Right hindlimb (tissue), 1 donor: ENCODE results near the gene SHISAL2B.
"Not testable (repeated sequence)": the region's sequence is repeated elsewhere in the genome, so short reads cannot be mapped to it uniquely, and the experiment has no call there.

ENCODE experiments used
- DNase-seq: peaks from one replicate; pipeline ENCODE4 v3.0.0-alpha.2; 2018

Gene SHISAL2B

DNA sequence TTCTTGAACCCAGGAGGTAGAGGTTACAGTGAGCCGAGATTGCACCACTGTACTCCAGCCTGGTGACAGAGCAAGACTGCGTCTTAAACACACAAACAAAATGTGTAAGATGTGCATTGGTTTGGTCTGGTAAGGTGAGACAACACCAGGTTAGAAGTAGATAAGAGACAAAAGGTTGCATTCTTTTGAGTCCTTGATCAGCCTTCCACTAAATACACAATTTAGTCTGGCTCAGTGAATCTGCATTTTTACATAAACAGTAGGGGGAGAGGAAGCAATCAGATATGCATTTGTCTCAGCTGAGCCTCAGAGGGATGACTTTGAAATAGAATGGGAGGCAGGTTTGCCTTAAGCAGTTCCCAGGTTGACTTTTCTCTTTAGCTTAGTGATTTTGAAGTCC is 15.8 kb downstream of the SHISAL2B start:
- not testable (repeated sequence) for DNase-seq

GRCh38 chr5:64707191-64707590 is 16.9 kb downstream of the SHISAL2B start:
- DNase-seq = no peak

GRCh38 chr5:64714495-64714894 is 24.2 kb downstream of the SHISAL2B start:
- DNase-seq = not testable (repeated sequence)

DNA sequence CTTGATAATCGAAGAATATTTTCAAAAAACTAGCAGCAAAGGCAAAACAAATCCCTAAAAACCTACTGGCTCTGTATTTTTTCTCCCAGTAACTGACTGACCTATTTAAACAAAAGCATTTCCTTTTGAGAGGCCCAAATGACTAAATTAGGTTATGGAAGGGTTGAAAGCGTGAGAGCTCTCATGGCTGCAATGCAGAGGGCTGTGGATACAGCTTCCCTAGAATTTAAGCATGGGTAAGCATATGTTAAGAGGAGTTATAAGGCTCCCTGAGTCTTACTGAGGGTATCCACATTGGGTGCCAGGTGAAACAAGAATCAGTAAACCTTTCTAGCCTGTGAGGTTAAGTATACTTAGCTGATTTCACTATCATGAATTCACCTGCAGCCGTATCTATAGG is 32.3 kb downstream of the SHISAL2B start:
- DNase-seq = no peak

DNA sequence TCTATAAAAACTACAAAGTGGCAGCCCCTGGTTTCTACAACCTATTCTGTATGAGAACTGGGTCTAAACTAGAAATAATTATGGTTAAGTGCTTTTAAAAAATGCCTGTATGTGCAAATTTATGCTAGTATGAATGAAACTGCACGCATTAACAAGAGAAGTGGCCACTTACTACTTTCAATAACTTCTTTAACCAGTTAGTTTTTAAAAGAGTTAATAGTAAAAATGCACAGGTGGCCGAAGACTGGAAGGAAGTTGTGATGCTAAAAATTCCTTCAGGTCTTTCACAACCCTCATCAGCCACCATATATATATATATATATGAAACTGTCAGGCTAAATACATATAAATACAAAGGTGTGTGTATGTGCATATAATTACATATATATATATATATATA is 36.8 kb downstream of the SHISAL2B start:
- DNase-seq = no peak

GRCh38 chr5:64742411-64742810 is 52.1 kb downstream of the SHISAL2B start:
- DNase-seq = no peak

- DNase-seq = no peak
These were observed 52.5 kb downstream of the SHISAL2B start for GRCh38 chr5:64742821-64743220.

DNA sequence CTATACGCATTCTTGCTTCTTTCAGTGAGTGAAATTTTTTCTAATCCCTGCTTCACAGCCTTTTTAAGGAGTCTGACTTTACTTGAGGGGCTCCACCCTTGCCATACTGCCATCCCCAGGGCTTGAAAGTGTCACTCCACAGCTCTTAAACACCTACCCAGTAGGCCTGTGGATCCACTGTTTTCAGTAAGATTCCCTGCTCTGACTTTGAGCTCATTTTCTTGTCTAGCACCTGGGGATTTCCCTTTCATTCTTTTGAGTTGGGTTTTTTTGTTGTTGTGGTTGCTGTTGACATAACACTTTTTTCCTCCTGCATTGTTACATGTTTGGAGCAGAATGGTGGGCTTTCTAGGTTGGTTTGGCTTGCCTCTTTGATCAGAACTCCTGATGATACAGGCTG is 54.6 kb downstream of the SHISAL2B start:
- DNase-seq = no peak

DNA sequence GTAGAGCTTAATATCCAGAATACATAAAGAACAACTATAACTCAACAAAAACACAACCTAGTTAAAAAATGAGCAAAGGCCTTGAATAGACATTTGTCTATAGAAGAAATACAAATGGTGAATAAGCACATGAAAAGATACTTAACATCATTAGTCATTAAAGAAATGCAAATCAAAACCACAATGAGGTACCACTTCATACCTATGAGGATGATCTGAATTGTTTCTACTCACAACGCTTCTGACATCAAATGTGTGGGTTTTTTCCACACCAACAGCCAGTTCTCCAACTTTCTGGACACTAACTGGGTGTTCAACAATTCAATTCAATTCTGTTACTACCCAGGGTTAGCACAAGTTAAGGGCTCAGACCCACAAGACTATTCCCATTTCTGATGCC is 56.1 kb downstream of the SHISAL2B start:
- DNase-seq = no peak

- no peak for DNase-seq
These were observed 59.1 kb downstream of the SHISAL2B start for GRCh38 chr5:64749385-64749784.

GRCh38 chr5:64754066-64754465 is 63.8 kb downstream of the SHISAL2B start:
- DNase-seq = no peak

DNA sequence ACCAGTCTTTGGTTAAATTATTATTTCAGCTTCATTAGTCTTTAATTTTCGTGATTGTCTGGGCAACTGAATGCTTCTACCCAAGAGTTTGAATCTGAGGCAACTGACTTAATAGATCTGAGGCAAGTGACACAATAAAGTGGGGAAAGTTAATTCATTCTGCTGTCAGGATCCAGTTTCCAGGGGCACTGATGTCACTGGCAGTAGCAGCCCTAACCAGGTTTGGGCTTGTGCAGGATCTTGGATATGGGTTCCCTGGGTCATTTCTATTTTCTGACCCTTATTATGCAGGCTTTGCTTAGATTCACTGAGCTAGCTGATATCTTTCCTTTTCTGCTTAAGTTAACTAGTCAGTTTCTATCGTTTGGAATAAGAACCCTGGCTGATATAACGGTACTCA is 68.6 kb downstream of the SHISAL2B start:
- no peak for DNase-seq

DNA sequence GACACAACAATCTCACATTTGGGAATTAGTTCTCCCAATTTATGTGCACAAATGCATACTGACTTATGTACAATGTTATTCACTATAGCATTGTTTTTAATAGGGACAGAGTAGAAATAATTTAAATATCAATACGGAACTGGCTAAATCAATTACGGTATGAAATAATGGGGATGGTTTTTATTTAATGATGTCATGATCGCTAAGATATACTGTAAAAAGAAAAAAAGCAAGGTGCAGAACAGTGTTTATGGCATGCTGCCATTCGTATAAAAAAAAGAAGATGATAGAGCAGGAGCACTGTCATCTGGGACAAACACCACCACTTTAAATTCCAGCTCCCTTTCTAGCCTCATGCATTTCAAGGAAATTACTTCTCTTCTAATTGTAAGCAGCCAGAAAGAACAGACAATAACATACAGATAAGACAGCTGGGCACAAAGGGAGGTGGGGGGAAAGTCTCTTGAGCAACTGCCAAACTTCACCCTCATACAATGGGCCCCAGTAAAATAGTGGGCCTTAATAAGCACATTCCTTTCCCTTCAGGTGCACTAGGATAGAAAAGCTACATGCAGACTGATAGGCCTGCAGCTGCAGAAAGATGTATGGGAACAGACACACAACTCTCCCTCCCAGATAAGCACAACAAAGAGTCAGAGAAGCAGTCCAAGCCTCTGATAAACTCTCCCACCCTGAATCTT is 69.8 kb downstream of the SHISAL2B start:
- no peak for DNase-seq

DNA sequence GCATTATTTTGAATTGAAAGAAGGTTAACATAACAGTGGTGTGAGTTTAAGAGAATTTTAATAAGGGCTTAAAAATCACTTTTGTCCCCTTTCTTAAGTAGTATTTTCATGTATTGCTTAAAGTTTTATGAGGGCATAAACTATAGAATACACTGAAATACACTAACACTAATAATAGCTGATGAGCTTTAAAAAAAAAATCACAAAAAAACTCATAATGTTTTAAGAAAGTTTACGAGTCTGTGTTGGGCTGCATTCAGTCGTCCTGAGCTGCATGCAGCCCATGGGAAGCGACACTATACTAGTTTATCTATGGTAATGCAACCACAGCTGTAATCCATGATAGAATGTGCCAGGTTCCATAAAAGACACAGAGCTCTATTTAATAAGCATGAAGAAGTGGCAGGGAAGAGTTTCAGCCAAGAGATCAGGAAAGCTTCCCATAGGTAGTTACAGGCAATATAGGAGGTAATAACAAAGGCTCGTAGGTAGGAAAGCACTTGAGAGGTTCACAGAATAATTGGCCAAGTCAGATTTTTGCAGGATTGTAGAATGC is 73.7 kb downstream of the SHISAL2B start:
- DNase-seq = no peak

DNA sequence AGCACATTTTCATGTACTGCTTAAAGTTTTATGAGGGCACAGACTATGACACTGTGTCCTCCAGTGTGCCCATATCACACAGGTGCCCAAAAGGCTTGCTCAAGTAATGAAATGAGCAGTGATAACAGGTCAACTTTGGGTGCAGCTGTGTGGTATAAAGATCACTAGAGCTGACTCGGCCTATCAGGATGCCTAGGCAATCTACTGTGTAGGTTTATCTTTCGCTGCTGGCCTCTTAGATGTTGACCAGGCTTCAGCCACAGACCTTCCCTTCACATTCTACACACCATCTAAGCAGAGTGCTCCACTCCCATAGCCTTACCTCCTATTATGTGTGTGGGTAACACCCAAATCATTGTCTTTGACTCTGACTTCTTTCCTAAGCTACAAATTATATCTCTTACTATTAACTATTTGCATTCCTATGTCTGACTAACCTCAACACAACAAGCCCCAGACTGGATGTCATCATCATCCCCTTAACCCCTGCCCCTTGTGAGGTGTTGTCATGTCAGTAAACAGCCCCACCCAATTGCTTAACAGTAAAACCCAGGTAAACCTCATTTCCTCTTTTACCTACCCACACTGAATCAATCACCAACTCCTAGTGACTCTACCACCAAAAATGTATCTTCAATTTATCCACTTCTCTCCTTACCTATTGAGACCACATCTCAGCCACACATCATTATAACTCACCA is 75.7 kb downstream of the SHISAL2B start:
- DNase-seq = no peak

GRCh38 chr5:64766941-64767340 is 76.6 kb downstream of the SHISAL2B start:
- DNase-seq = no peak
